HepG2 (cell line): ENCODE data around the gene SMIM20. TPM values are rescaled to one million over a fixed set of nuclear protein-coding genes. Genes with fewer than 3 reads are reported as not detected.

Source experiments
- ATAC-seq: fragments of 200-7000 bp; cut with Tn5 transposase; 3 replicates; pipeline ENCODE4 v1.9.1; 2020; ENCODE audit warnings: mild to moderate bottlenecking, moderate library complexity
- BruUV-seq: library from RNA; stranded (reverse); fragments of 400-500 nt; replicated peaks from 2 replicates; lab custom pipeline; 2021; lab: Mats Ljungman, UMichigan
- CTCF ChIA-PET: fragments of 300-600 bp; formaldehyde crosslinking; extraction: SDS; loops from one replicate; lab custom pipeline; 2021; ENCODE audit warnings: low total read pairs, inconsistent platforms, low intra/inter-chr PET ratio; lab: Yijun Ruan, JAX
- POLR2A ChIA-PET: fragments of 350-600 bp; sonication (Branson Sonifier 250); formaldehyde crosslinking; loops from one replicate; lab custom pipeline; 2020; ENCODE audit warnings: antibody characterized with exemption, inconsistent platforms; lab: Yijun Ruan, JAX
- DNase-seq: peaks from one replicate; pipeline ENCODE4 v3.0.0-alpha.2; 2015; ENCODE audit warnings: low spot score
- FAIRE-seq: peaks from 3 replicates; lab custom pipeline; 2011; peaks lifted over from hg19 to GRCh38; lab: Jason Lieb, UNC
- H2AFZ ChIP-seq: one replicate; pipeline ENCODE4 v1.6.1; 2011; ENCODE audit warnings: low read length, inconsistent platforms
- H3K27ac ChIP-seq: fragments of 300-600 bp; 3 replicates; pipeline ENCODE4 v1.8.0; 2011; ENCODE audit warnings: mixed run types, mild to moderate bottlenecking, mixed read lengths, low read length, inconsistent platforms; ENCODE audit not compliant: insufficient read depth; ENCODE audit errors: extremely low read length
- H3K27me3 ChIP-seq, 2 experiments: fragments of 200-600 bp in 1 of 2; 2 replicates in 1 of 2; 3 replicates in 1 of 2; pipeline versions ENCODE4 v1.6.0 to v1.8.0; 2011; ENCODE audit warnings: low read length in 2 of 2, mild to moderate bottlenecking in 2 of 2, moderate library complexity in 2 of 2, inconsistent platforms in 1 of 2; ENCODE audit not compliant: insufficient read depth in 2 of 2, control insufficient read depth in 1 of 2
- H3K36me3 ChIP-seq, 2 experiments: fragments of 200-600 bp in 1 of 2; replicated peaks in 1 of 2; 2 replicates in 1 of 2; 3 replicates in 1 of 2; pipeline versions ENCODE4 v1.5.1 to v1.8.0; 2011; ENCODE audit warnings: low read length in 2 of 2, inconsistent platforms in 1 of 2; ENCODE audit not compliant: insufficient read depth in 2 of 2, control insufficient read depth in 1 of 2
- H3K4me1 ChIP-seq: 2 replicates; pipeline ENCODE4 v1.5.1; 2012; ENCODE audit warnings: low read length, inconsistent platforms; ENCODE audit not compliant: insufficient read depth
- H3K4me2 ChIP-seq: 2 replicates; pipeline ENCODE4 v1.6.0; 2011; ENCODE audit warnings: low read depth, low read length, inconsistent platforms
- H3K4me3 ChIP-seq, 3 experiments: fragments of 200-600 bp in 1 of 3; sonication (generic), shearing (Covaris generic) in 1 of 3; replicated peaks in 1 of 3; 2 replicates each; pipeline ENCODE4 v1.5.1; 2011 to 2016; ENCODE audit warnings: low read length in 3 of 3, inconsistent platforms in 2 of 3, low read depth in 2 of 3, mild to moderate bottlenecking in 2 of 3, control low read depth in 1 of 3, mixed read lengths in 1 of 3; ENCODE audit not compliant: insufficient read depth in 1 of 3
- H3K79me2 ChIP-seq: one replicate; pipeline ENCODE4 v1.6.1; 2011; ENCODE audit warnings: low read length, inconsistent platforms; ENCODE audit not compliant: insufficient read depth
- H3K9ac ChIP-seq: 2 replicates; pipeline ENCODE4 v1.6.0; 2011; ENCODE audit warnings: mild to moderate bottlenecking, low read depth, low read length, inconsistent platforms; ENCODE audit not compliant: insufficient read depth
- H3K9me3 ChIP-seq: 2 replicates; pipeline ENCODE4 v1.5.1; 2012; ENCODE audit warnings: mild to moderate bottlenecking, low read length
- H4K20me1 ChIP-seq: 2 replicates; pipeline ENCODE4 v1.6.0; 2011; ENCODE audit warnings: inconsistent platforms, mild to moderate bottlenecking, low read length, moderate library complexity; ENCODE audit not compliant: insufficient read depth
- CCDC6 ChIP-seq: sonication (generic); formaldehyde crosslinking; IDR thresholded peaks from 2 replicates; pipeline ENCODE4 v1.8.1; 2022; ENCODE audit warnings: mild to moderate bottlenecking, missing genetic modification reagents, moderate library complexity
- LCORL ChIP-seq, 2 experiments: fragments of 450-650 bp in 1 of 2; sonication (generic) in 1 of 2; formaldehyde crosslinking in 1 of 2; IDR thresholded peaks; 2 replicates each; pipeline versions ENCODE4 v1.5.0 to v1.6.1; 2017 to 2020; ENCODE audit warnings: antibody characterized with exemption in 1 of 2, missing genetic modification reagents in 1 of 2
- NFE2L2 ChIP-seq: fragments of 150-350 bp; IDR thresholded peaks from 2 replicates; pipeline ENCODE4 v1.6.1; 2014; ENCODE audit warnings: low read length
- PTBP1 ChIP-seq: fragments of 200-400 bp; formaldehyde crosslinking; IDR thresholded peaks from 2 replicates; pipeline ENCODE4 v1.6.1; 2018; ENCODE audit warnings: low read length, low read depth; ENCODE audit not compliant: poor library complexity, severe bottlenecking
- RAD21 ChIP-seq: fragments of 450-650 bp; formaldehyde crosslinking; IDR thresholded peaks from 2 replicates; pipeline ENCODE4 v1.5.0; 2020; ENCODE audit warnings: mild to moderate bottlenecking
- STAG1 ChIP-seq: sonication (generic); formaldehyde crosslinking; IDR thresholded peaks from 2 replicates; pipeline ENCODE4 v1.4.0; 2020; ENCODE audit warnings: missing genetic modification reagents
- WGBS: methylation state at CpG from one replicate; pipeline ENCODE4 v1.1.6; 2017; ENCODE audit warnings: low lambda C conversion rate; 5-methylcytosine and 5-hydroxymethylcytosine counted together
- in situ Hi-C: cut with HindIII; loops from 2 replicates; pipeline ENCODE4 v1.10.0; 2017; ENCODE audit warnings: low pct_unique_long_range_greater_than_20kb; ENCODE audit not compliant: extremely low pct_ligation_motif_present
- intact Hi-C: fragments of 100-400 bp; cut with micrococcal nuclease; formaldehyde crosslinking; loops from one replicate; pipeline ENCODE4 v1.10.0; 2022; ENCODE audit not compliant: unreplicated experiment
- polyA plus RNA-seq, 8 experiments: library from polyadenylated mRNA; depleted of rRNA in 3 of 8; stranded (reverse) in 7 of 8; unstranded in 1 of 8; fragments of >200 nt; fragmentation: Illumina TruSeq in 4 of 8; extraction: Trizol in 4 of 8; gene quantifications; 2 replicates each; pipeline versions ENCODE4 v1.2.1 to v1.2.3, GENCODE V29; 2011 to 2016; ENCODE audit warnings: low read depth in 4 of 8, missing spikeins in 1 of 8, mixed read lengths in 1 of 8; ENCODE audit not compliant: insufficient read depth in 1 of 8
- total RNA-seq, 5 experiments: library from RNA; depleted of rRNA; stranded (reverse); fragments of >200 nt; fragmentation: Illumina TruSeq; extraction: Trizol; gene quantifications; 2 replicates each; pipeline ENCODE4 v1.2.3, GENCODE V29; 2016; ENCODE audit warnings: low read depth in 1 of 5
- TF ChIP-seq, protein P1 (sequence below): sonication (generic); formaldehyde crosslinking; IDR thresholded peaks from 2 replicates; pipeline ENCODE4 v1.8.0; 2023; ENCODE audit warnings: mild to moderate bottlenecking, missing genetic modification reagents
- TF ChIP-seq, protein P2 (sequence below): IDR thresholded peaks from 2 replicates; pipeline ENCODE4 v1.6.1; 2016; ENCODE audit warnings: control low read depth

SMIM20 gene
- total and polyA plus RNA-seq, 2 of the 13 experiments (the other 11 are each of a cell fraction or from before 2014, with no cell fraction given), result 26.3 to 30.2 TPM

DNA sequence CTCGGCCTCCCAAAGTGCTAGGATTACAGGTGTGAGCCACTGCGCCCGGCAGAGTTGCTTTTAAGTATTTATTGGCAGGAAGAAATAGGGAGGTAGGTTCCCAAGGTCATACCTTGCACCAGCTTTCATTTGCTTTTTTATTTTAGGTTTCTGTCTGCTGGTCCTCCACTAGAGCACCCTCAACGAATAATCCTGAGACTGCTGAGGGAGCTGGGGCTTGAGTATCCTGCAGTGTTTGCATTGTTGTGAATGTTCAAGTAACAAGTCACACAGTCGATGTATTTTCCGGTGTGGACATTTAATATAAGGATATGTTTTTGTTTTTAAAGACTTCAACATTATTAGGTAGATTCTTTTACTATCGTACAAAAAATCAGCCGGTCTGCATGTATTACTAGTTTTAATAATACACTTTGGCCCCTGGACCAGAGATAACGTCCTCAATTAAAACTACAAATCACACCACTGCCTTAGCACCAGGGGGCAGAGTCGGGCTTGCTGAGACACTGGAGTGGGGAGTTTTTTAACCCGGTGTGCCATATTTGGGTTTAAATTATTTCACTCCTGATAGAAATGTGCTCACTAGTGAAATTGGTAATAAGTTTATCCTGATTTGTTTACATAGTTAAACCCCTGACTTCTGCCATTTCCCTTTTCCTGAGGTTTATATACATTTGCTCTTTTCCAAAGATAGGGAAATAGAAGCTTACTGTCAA lies 11.6 kb downstream of the SMIM20 start (continued):
- peak; percentile 61; the same call in 1 of the 2 replicates for TF ChIP-seq RAD21 (CRISPR knock-in tag)
- TF ChIP-seq NFE2L2, result no peak
- TF ChIP-seq, protein P1, sequence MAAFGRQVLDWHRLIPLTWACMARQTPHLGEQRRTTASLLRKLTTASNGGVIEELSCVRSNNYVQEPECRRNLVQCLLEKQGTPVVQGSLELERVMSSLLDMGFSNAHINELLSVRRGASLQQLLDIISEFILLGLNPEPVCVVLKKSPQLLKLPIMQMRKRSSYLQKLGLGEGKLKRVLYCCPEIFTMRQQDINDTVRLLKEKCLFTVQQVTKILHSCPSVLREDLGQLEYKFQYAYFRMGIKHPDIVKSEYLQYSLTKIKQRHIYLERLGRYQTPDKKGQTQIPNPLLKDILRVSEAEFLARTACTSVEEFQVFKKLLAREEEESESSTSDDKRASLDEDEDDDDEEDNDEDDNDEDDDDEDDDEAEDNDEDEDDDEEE, result no peak
- TF ChIP-seq, protein P2, sequence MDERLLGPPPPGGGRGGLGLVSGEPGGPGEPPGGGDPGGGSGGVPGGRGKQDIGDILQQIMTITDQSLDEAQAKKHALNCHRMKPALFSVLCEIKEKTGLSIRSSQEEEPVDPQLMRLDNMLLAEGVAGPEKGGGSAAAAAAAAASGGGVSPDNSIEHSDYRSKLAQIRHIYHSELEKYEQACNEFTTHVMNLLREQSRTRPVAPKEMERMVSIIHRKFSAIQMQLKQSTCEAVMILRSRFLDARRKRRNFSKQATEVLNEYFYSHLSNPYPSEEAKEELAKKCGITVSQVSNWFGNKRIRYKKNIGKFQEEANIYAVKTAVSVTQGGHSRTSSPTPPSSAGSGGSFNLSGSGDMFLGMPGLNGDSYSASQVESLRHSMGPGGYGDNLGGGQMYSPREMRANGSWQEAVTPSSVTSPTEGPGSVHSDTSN (CRISPR knock-in tag), result no peak
- TF ChIP-seq CCDC6 (CRISPR knock-in tag), result no peak
- peak; percentile 67 for TF ChIP-seq STAG1 (CRISPR knock-in tag)

DNA sequence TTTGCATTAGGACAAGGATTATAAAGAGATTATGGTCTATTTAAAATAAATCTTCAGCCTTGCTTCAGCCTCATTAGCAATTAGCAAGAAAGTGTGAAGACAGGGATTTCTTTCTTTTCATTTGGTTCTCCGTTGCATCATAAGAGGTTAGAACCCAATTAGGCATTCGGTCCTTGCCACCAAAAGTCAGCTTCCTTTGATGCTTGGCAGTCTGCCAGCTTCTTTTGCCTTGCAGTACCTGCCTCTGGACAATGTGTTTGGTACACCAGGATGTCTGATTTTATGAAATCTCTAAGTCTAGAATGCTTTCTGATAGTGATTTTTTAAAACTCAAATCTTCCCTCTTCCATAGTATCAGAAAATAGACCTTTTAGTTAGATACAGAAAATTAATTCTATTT lies 12.4 kb downstream of the SMIM20 start:
- Histone ChIP-seq H3K4me2 (no peak overlapping the region), H3K27ac (no peak overlapping the region), H3K4me3 (no peak overlapping the region), H3K9ac (no peak overlapping the region), H4K20me1 (no peaks in the 10 kb centered on the region), H3K79me2 (no peaks in the 10 kb centered on the region), H3K4me1 (peaks cover 12% of the 10 kb centered on the region), H3K36me3 (peaks cover 0 to 11% of the 10 kb centered on the region in 2 experiments; a peak in 1 of 5 replicates), H2AFZ (no peak overlapping the region), H3K27me3 (no peaks in the 10 kb centered on the region), H3K9me3 (no peaks in the 10 kb centered on the region)
- BruUV-seq, result no TSS peak
- ChIA-PET POLR2A (no interaction called here), CTCF (no interaction called here)
- intact Hi-C loops, result loop anchor here (5.0 kb wide), 1 partner anchor 66 kb away; no protein-coding TSS in a partner anchor
- ATAC-seq, result no peak
- WGBS, result 100% methylated on average over 2 of the region's 2 CpGs
- no peak for DNase-seq
- FAIRE-seq, result no peak
- TF ChIP-seq LCORL (IDR thresholded peaks at IDR 0.05), result 0 out of 2 replicates have a peak, but pooled peaks have one; percentile 7
- no peak for TF ChIP-seq LCORL (CRISPR knock-in tag; IDR thresholded peaks at IDR 0.05)
- TF ChIP-seq PTBP1, result no peak
- in situ Hi-C loops, result no loop called here
